Measurements from ENCODE around the gene SLC9A7.

The SLC9A7 gene

DNA sequence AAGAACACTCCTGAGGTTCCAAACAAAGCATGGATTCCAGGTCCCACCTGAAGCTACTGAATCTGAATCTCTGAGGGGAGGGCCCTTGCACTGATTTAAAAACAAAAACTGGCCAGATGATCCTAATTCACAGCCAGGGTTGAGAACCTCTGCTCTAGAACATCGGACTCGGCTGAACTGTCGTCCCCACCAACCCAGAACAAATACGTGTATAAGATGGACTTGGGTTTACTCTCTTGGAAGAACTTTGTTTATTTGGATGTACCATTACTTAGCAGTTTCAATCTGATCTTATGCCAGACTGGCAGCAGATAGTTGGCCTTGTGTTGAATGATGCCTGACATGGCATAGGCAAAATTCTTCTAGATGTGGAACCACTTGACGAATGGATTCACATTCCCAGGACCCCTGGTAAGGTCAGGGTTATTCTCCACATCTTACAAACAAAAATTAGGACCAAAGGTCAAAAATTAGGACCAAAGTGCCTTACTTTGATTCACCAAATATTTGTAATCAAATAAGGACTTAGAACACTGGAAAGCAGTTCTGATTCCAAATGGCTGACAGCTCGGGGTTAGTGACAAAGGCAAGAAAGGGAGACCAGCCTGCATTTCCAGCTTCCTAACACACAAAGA lies 156.3 kb downstream of the SLC9A7 start:
- DNase-seq (ENCODE audit: low spot score), result no peak

GRCh38 chrX:46601283-46601682 lies 157.6 kb downstream of the SLC9A7 start:
- DNase-seq (ENCODE audit: low spot score), result no peak

DNA sequence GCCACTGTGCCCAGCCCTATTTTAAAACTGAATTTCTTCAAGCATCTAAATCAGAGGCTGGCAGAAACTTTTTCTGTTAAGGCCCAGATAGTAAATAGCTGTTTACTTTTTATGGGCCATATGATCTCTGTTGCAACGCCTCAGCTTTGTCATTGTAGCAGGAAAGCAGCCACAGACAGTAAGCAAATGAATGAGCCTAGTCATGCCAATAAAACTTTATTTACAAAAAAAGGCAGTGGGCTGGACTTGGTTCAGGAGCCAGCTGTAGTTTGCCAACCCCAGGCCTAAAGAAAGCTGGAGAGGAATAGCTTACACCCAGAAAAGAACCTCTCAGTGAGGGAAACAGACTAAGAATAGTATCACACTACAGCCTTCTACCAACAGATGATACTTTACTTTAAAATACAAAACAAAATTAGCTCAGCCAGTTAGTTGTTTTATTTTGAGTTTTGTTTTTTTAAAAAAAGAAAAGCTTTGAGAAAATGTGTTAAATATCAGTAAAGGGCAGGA lies 159.8 kb downstream of the SLC9A7 start:
- no peak for DNase-seq (ENCODE audit: low spot score)

GRCh38 chrX:46597771-46598170 lies 161.1 kb downstream of the SLC9A7 start:
- no peak for DNase-seq (ENCODE audit: low spot score)

DNA sequence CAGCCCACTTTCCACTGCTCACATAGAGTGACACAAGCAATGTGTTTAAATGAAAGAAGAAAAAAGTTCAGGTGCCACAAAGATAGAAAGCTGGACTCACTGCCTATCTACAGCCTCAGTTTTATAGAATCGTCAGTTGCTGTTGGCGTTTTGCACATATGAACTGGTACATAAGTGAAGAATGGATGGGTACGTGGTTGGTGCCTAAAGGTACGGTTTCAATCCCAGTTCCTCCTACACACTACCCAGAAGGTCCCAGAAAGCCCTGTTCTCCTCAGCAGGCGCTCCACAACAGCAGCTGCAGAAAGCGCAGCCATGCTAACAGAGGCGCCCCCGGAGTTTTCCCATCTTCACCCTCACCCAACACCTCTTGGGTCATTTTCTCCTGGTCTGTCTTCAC lies 161.7 kb downstream of the SLC9A7 start:
- no peak for DNase-seq (ENCODE audit: low spot score)

DNA sequence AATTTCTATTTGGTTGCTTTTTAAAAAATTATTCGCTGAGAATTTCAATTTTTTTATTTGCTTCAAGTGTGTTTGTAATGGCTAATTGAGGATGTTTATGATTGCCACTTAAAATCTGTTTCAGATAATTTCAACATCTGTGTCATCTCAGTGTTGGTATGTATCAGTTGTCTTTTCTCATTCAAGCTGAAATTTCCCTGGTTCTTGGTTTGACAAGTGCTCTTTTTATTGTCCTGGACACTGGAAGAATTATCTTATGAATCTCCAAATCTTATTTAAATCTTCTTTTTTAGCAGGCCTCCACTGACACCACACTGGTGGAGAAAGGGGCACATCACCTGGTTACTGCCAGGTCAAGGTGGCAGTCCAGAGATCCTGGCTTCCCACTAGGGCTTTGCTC lies 163.8 kb downstream of the SLC9A7 start:
- DNase-seq (ENCODE audit: low spot score), result no peak

- DNase-seq (ENCODE audit: low spot score), result no peak
These were observed 168.8 kb downstream of the SLC9A7 start for GRCh38 chrX:46589977-46590723.

- DNase-seq (ENCODE audit: low spot score), result peak; percentile 51
These were observed 170.7 kb downstream of the SLC9A7 start for GRCh38 chrX:46588263-46588662.

GRCh38 chrX:46587753-46588171 lies 171.2 kb downstream of the SLC9A7 start:
- DNase-seq (ENCODE audit: low spot score), result no peak

DNA sequence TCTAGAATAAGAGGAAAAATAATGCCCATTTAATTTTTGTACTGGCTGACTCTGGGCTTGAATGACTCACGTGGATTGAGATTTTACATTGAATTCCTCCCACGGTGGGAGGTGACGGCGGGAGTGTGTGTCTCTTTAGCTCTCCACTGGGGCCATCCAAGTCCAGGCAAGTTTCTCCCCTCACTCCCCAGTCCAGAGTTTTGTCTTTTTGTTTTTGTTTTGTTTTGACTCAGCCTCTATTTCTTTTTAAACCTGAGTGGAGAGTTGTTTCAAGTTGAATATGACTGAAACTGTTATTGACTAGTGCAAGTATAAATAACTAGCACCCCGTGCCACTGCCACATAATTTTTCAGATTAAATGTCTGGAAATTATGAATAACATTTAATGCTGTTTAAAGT lies 171.8 kb downstream of the SLC9A7 start:
- no peak for DNase-seq (ENCODE audit: low spot score)

DNA sequence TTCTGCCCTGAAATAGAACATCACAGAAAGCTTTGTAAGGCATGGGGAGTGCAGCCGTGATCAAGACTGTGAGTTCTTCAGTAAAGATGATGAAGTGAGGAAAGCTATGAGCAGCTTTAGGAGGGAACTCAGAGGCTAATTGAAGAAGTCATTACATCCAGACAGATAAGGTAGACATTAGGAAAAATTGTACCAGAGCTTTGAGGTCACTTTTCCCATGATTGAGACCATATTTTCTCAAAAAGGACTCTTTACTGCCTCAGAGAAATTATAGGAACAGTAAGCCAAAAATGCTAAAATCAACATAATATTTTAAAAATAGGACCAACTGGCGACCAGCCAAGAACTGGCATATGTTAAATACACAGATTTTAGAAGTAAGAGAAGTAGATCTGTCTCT lies 174.2 kb downstream of the SLC9A7 start:
- DNase-seq (ENCODE audit: low spot score), result no peak

DNA sequence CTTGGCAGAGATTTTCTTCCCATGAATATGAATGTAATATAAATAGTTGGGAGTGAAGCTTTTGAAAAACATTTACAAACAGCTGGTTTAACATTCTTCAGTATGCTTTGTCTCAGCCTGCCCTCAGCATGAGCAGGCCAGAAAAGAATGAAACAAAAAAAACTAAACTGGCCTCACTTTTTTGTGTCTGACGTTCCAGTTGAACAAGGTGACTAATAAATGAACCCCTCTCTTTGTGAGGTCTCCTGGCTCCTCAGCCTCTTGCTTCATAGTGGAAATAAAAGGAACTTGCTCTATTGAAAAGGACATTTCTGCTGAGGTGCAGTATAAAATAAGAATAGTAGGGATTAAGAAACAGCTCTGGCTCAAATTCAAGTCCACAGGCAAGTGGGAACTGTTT lies 176.0 kb downstream of the SLC9A7 start:
- DNase-seq (ENCODE audit: low spot score), result no peak

- DNase-seq (ENCODE audit: low spot score), result no peak
These were observed 176.6 kb downstream of the SLC9A7 start for GRCh38 chrX:46582325-46582724.

DNA sequence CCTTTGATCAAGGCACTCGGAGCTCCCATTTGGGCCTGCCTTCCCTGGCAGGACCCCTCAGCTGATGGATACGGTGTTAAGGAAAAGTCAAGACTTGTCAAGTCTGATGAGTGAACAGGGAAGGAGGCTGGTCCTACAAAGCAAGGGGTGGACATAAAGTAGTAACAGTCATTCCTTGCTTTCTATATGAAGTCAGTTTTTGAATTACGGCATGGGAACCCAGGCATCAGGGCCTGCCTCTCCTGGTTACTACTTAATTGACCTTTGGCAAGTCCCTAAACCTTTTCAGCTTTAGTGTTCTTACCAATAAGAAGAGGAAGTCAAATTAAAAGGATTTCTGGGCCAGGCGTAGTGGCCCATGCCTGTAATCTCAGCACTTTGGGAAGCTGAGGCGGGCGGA lies 178.3 kb downstream of the SLC9A7 start:
- DNase-seq (ENCODE audit: low spot score), result no peak

- DNase-seq (ENCODE audit: low spot score), result no peak
These were observed 179.7 kb downstream of the SLC9A7 start for GRCh38 chrX:46579250-46579649.

DNA sequence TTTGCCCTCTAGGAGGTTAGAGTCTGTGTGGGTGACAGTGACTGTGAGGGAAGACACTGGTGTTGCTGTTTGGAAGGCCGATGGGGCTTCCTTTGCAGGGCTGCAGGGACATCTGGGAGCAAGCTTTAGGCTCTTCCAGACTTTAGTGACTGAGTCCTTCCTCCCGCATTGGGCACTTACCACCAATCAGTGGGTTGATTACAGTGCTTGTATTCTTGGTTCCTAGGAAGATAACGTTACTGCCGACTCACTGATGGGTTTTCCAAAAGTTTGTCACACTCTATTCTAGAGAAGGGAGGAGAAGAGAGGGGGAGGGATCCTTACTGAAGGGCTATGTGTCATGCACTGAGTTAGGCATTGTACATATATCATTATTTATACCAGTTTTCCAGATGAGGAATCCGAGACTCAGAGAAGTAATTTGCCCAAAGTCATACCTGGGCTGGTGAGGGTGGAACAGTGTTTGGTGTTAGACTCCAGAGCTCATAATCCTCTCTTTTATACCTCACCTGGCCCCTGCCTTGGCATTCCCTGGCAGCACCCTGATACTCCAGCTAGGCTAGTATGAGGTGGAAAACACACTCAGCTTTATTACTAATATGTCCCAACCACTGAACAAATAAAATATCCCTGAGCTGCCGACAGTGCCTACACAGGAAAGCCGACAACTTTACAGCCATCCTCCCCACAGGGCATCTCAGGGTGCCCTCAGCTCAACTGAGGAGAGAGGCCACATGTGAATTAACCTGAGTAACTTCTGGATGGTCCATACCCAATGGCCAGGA lies 181.5 kb downstream of the SLC9A7 start:
- DNase-seq (ENCODE audit: low spot score), result no peak

DNA sequence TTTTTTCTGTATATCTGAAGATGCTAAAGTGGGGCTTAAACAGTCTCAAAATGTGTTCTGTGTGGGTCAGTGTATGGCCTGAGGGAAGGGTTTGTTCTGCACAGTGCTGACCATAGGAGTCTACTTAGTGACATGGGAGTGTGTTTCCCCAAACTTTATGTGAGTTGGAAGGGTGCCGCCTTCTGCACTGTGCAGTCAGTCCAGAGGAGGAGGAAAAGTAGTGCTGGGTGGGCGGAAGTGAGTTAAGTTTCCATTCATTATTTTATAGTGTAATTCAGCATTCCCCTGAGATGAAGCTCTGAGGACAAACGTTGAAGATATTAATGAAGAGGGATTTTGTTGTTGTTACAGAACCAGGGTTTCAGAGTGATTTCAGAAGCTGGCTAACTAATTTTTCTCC lies 182.5 kb downstream of the SLC9A7 start:
- DNase-seq (ENCODE audit: low spot score), result no peak

DNA sequence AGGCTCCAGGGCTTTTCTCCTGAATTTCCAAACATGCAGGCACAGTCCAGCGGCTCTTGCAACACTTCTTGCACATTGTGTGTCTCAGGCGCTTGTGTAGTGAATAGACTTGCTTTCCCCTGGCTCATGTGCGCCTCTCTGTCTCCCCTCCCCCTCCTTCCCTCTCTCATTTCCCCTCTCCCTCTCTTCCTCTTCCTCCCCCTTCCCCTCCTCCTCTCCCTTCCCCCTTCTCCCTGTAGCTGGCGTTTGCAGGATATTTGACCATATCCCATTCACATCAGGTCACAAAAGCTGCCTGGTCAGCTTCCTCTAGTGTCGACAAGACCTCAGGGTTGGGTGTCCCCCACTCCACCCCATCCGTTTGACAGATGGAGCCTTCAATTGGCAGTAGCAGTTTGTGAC lies 182.9 kb downstream of the SLC9A7 start:
- DNase-seq (ENCODE audit: low spot score), result no peak

DNA sequence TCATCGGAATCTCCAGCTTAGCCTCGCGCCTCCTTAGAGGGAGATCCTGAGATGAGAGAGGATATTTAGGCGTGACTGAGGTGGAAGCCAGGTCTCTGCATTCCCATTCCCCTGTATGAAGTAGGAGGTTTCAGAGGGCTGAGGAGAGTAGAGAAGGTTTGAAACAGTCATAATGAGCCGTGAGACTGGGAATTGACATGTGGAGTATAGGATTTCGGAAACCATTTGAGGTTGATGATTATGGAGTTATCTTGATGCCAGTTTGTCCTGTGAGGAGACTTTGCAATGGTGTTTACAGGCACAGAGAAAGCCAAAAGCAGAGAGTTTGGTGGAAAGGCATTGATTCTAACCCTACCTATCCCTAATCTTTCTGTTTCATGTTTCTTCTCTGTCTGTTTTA lies 183.3 kb downstream of the SLC9A7 start:
- no peak for DNase-seq (ENCODE audit: low spot score)

- DNase-seq (ENCODE audit: low spot score), result peak; percentile 47
These were observed 184.0 kb downstream of the SLC9A7 start for GRCh38 chrX:46574774-46575381.

DNA sequence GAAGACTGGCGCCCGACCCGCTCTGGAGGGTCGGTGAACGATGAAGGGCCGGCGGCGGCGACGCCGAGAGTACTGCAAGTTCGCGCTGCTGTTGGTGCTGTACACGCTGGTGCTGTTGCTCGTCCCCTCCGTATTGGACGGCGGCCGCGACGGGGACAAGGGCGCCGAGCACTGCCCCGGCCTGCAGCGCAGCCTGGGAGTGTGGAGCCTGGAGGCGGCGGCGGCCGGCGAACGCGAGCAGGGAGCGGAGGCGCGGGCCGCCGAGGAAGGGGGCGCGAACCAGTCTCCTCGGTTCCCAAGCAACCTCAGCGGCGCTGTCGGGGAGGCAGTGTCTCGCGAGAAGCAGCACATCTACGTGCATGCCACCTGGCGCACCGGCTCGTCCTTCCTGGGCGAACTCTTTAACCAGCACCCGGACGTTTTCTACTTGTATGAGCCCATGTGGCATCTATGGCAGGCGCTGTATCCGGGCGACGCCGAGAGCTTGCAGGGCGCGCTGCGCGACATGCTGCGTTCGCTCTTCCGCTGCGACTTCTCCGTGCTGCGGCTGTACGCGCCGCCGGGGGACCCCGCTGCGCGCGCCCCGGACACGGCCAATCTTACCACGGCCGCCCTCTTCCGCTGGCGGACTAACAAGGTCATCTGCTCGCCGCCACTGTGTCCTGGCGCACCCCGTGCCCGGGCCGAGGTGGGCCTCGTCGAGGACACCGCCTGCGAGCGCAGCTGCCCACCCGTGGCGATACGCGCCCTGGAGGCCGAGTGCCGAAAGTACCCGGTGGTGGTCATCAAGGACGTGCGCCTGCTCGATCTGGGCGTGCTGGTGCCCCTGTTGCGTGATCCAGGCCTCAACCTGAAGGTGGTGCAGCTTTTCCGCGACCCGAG lies 184.8 kb downstream of the SLC9A7 start:
- peak; percentile 66 for DNase-seq (ENCODE audit: low spot score)

Data from CD4-positive, alpha-beta T cell treated with Interleukin-2 at 100 ng/mL for 4 hours (primary cell).